Measurements from ENCODE around the gene MAL. TPM values are rescaled to one million over a fixed set of nuclear protein-coding genes. Genes with fewer than 3 reads are reported as not detected.

MAL gene
- total and polyA plus RNA-seq, 2 experiments from 2014 or later = 0.24 to 0.31 TPM

DNA sequence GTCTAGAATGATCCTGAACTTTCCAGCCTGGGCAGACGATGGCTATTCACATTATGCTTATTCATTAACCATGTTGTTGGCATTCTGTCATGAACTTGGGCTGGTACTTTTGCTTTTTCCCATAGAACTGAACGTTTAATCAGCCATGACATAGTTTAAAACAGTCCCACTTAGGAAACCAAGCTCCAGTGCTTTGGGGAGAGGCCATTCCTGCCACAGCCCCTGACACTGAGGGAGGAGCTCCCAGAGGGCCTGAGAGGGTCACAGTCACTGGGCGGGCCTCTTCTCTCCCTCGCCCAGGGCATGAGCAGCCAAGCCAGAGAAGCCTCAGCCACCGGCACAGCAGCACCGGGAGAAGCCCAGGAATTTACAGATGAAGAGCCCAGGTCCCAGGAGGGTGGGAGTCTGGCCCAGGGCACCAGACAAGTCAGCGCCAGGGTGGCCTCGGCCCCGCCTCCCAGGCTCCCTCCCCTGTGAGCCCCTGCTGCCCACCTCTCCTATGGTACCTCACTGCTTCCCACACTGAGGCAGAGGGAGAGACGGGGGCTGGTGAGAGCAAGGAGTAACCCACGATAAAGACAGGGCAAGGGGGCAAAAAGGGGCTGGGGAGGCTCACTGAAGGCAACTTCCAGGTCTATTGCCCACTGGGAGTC, 33.6 kb downstream of the MAL start:
- Histone ChIP-seq H3K4me2 (no peak overlapping the region), H3F3A (replicated peaks; ENCODE audit: low read depth) (no peaks in the 10 kb centered on the region), H3K9me2 (ENCODE audit: insufficient read depth) (no peaks in the 10 kb centered on the region), H3K4me3 (no peak overlapping the region), H3K36me3 (ENCODE audit: insufficient read depth) (no peaks in the 10 kb centered on the region), H3K27me3 (ENCODE audit: insufficient read depth) (no peaks in the 10 kb centered on the region), H3K79me2 (replicated peaks; ENCODE audit: insufficient read depth) (no peaks in the 10 kb centered on the region), H3K4me1 (ENCODE audit: insufficient read depth) (peaks cover 16% of the 10 kb centered on the region), H3K27ac (ENCODE audit: low read depth) (no peak overlapping the region), H2AFZ (no peak overlapping the region), H4K20me1 (replicated peaks; ENCODE audit: insufficient read depth) (no peaks in the 10 kb centered on the region)
- Mint-ChIP-seq H3K36me3 (ENCODE audit: low read depth) (no peaks in the 10 kb centered on the region), H3K27me3 (ENCODE audit: insufficient read depth, low read depth, poor library complexity) (peaks cover 26% of the 10 kb centered on the region), H3K4me3 (no peak overlapping the region), H3K4me1 (peaks cover 18% of the 10 kb centered on the region), H3K27ac (no peak overlapping the region), H3K9me3 (no peaks in the 10 kb centered on the region)
- no peak for TF ChIP-seq NANOG (IDR thresholded peaks at IDR 0.05; ENCODE audit: borderline replicate concordance)
- TF ChIP-seq CREB1 (CRISPR knock-in tag; IDR thresholded peaks at IDR 0.05; ENCODE audit: low read depth) = no peak
- no peak for TF ChIP-seq EZH2phosphoT487 (IDR thresholded peaks at IDR 0.05; ENCODE audit: unreplicated experiment)
- ATAC-seq (no peak), DNase-seq (ENCODE audit: low spot score) (no peak)

DNA sequence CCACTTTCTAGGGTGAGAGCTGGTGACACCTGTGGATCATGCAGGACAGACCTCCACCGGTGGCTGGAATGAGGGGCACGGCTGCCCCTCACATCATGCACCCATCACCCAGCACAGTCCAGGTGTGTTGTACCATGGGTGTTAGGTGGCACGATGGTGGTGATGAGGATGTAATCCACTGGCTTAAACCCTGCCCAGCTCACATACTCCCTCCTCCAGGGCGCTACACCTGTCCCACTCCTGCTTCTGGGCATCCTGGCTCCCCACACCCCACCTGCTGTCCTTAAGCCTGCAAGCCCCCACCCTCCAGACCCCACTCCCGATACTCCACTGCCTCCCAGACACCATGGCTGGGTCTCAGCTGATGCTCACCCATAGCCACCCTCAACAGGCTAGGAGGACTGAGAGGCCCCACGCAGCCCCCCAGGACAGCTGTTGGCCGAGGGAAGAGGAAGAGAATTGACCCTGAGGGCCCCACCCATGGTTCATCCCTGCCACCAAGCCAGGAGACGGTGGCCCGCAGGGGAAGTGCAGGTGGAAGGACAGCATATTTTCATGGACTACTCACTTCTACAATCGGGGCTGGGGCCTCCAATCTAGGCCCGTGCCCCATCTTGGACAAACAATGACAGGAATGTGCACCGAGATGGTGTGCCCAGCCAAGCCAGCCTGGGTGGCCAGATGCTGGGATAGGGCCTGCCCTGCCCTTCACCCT, 34.3 kb downstream of the MAL start:
- Mint-ChIP-seq H3K4me1 (peaks cover 18% of the 10 kb centered on the region), H3K4me3 (no peak overlapping the region), H3K9me3 (no peaks in the 10 kb centered on the region), H3K36me3 (ENCODE audit: low read depth) (no peaks in the 10 kb centered on the region), H3K27me3 (ENCODE audit: insufficient read depth, low read depth, poor library complexity) (peaks cover 29% of the 10 kb centered on the region), H3K27ac (no peak overlapping the region)
- H3K4me3 ChIP-seq = no peak overlapping the region
- H3F3A ChIP-seq (replicated peaks; ENCODE audit: low read depth) = no peaks in the 10 kb centered on the region
- peaks cover 19% of the 10 kb centered on the region for H3K4me1 ChIP-seq (ENCODE audit: insufficient read depth)
- H2AFZ ChIP-seq = no peak overlapping the region
- no peak overlapping the region for H3K4me2 ChIP-seq
- ATAC-seq (no peak), DNase-seq (ENCODE audit: low spot score) (no peak)
- no peak overlapping the region for H3K27ac ChIP-seq (ENCODE audit: low read depth)
- no peaks in the 10 kb centered on the region for H3K9me2 ChIP-seq (ENCODE audit: insufficient read depth)
- no peaks in the 10 kb centered on the region for H3K27me3 ChIP-seq (ENCODE audit: insufficient read depth)
- H4K20me1 ChIP-seq (replicated peaks; ENCODE audit: insufficient read depth) = no peaks in the 10 kb centered on the region
- no peaks in the 10 kb centered on the region for H3K36me3 ChIP-seq (ENCODE audit: insufficient read depth)
- no peaks in the 10 kb centered on the region for H3K79me2 ChIP-seq (replicated peaks; ENCODE audit: insufficient read depth)
- TF ChIP-seq ZNF114 (CRISPR knock-in tag; IDR thresholded peaks at IDR 0.05) (no peak), JUNB (IDR thresholded peaks at IDR 0.05; ENCODE audit: unreplicated experiment) (no peak), CREB1 (CRISPR knock-in tag; IDR thresholded peaks at IDR 0.05; ENCODE audit: low read depth) (no peak), STAT1 (IDR thresholded peaks at IDR 0.05; ENCODE audit: unreplicated experiment) (no peak), ZNF331 (CRISPR knock-in tag; IDR thresholded peaks at IDR 0.05; ENCODE audit: low read depth) (no peak), NANOG (IDR thresholded peaks at IDR 0.05; ENCODE audit: borderline replicate concordance) (no peak), ETS1 (IDR thresholded peaks at IDR 0.05) (no peak), EZH2phosphoT487 (IDR thresholded peaks at IDR 0.05; ENCODE audit: unreplicated experiment) (no peak)
- TF ChIP-seq, protein P1, sequence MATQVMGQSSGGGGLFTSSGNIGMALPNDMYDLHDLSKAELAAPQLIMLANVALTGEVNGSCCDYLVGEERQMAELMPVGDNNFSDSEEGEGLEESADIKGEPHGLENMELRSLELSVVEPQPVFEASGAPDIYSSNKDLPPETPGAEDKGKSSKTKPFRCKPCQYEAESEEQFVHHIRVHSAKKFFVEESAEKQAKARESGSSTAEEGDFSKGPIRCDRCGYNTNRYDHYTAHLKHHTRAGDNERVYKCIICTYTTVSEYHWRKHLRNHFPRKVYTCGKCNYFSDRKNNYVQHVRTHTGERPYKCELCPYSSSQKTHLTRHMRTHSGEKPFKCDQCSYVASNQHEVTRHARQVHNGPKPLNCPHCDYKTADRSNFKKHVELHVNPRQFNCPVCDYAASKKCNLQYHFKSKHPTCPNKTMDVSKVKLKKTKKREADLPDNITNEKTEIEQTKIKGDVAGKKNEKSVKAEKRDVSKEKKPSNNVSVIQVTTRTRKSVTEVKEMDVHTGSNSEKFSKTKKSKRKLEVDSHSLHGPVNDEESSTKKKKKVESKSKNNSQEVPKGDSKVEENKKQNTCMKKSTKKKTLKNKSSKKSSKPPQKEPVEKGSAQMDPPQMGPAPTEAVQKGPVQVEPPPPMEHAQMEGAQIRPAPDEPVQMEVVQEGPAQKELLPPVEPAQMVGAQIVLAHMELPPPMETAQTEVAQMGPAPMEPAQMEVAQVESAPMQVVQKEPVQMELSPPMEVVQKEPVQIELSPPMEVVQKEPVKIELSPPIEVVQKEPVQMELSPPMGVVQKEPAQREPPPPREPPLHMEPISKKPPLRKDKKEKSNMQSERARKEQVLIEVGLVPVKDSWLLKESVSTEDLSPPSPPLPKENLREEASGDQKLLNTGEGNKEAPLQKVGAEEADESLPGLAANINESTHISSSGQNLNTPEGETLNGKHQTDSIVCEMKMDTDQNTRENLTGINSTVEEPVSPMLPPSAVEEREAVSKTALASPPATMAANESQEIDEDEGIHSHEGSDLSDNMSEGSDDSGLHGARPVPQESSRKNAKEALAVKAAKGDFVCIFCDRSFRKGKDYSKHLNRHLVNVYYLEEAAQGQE (IDR thresholded peaks at IDR 0.05; ENCODE audit: unreplicated experiment) = no peak
- TF ChIP-seq, protein P2, sequence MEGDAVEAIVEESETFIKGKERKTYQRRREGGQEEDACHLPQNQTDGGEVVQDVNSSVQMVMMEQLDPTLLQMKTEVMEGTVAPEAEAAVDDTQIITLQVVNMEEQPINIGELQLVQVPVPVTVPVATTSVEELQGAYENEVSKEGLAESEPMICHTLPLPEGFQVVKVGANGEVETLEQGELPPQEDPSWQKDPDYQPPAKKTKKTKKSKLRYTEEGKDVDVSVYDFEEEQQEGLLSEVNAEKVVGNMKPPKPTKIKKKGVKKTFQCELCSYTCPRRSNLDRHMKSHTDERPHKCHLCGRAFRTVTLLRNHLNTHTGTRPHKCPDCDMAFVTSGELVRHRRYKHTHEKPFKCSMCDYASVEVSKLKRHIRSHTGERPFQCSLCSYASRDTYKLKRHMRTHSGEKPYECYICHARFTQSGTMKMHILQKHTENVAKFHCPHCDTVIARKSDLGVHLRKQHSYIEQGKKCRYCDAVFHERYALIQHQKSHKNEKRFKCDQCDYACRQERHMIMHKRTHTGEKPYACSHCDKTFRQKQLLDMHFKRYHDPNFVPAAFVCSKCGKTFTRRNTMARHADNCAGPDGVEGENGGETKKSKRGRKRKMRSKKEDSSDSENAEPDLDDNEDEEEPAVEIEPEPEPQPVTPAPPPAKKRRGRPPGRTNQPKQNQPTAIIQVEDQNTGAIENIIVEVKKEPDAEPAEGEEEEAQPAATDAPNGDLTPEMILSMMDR (conservative IDR thresholded peaks at IDR 0.05; ENCODE audit: low read depth in 2 of 2) = no peak
